Measurements from ENCODE around the gene FAM168A. TPM values are rescaled to one million over a fixed set of nuclear protein-coding genes. Genes with fewer than 3 reads are reported as not detected.

Gene FAM168A
- total RNA-seq, 1 experiment from 2014 or later, result 21.1 TPM

DNA sequence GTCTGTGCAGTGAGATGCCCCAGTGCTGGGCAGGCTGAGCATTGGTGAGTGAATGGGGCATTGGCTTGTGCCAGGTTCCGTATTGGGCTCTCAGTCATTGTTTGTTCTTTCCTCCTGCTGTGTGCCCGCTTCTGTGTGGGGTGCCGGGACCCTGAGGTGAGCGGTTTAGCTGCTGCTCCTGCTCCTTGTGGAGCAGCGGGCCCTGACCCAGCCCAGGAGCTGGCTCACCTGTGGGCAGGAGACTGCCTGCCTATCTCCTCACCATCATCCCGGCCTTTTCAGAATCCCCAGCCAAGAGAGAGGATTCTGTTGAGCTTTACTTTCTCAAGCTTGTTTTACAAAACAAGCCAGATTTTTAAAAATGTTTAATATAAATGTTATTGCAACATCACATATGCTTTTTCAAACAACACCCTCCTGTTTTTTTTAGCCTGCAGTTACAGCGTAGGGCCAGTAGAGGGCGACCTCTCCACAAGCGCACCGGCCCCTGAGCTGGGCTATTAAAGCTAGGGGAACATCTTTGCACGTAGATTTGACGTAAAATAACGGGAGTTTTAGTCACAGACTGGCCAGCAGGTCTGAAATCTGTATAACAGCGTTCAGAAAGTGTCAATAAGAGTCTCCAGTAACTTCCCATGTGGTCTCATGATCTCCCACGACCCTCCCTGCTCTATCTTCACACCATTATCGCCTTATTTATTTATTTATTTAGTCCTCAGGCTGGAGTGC lies 246.8 kb downstream of the FAM168A start:
- H3K9me3 Mint-ChIP-seq, result no peaks in the 10 kb centered on the region; a peak in 1 of 5 replicates
- Histone ChIP-seq H2BK5ac (ENCODE audit: insufficient read length, low read length) (no peak overlapping the region), H3K9ac (ENCODE audit: extremely low read depth, insufficient read length, low read length) (no peak overlapping the region), H3K4me1 (ENCODE audit: insufficient read depth, low read length) (no peaks in the 10 kb centered on the region), H4K91ac (ENCODE audit: insufficient read length, low read depth, low read length) (no peak overlapping the region), H3K27ac (ENCODE audit: insufficient read length, low read depth, low read length) (no peak overlapping the region), H3K23ac (ENCODE audit: insufficient read length, low read depth, low read length) (no peak overlapping the region), H3K27me3 (ENCODE audit: insufficient read depth, low read length) (no peaks in the 10 kb centered on the region), H3K4ac (ENCODE audit: low read depth, low read length) (no peak overlapping the region), H2BK12ac (ENCODE audit: insufficient read length, low read depth, low read length) (no peak overlapping the region), H3K4me2 (ENCODE audit: insufficient read depth, insufficient read length, low read length) (no peak overlapping the region), H3T11ph (ENCODE audit: low read length) (no peak overlapping the region), H3K23me2 (ENCODE audit: insufficient read length, low read depth, low read length, poor library complexity, severe bottlenecking) (no peaks in the 10 kb centered on the region), H2AFZ (ENCODE audit: low read length) (no peak overlapping the region), H2BK120ac (ENCODE audit: low read depth, low read length, poor library complexity, severe bottlenecking) (no peak overlapping the region), H3K18ac (ENCODE audit: insufficient read length, low read depth, low read length) (no peak overlapping the region), H2AK5ac (ENCODE audit: insufficient read length, low read length) (no peak overlapping the region), H3K79me2 (ENCODE audit: insufficient read depth, low read length) (no peaks in the 10 kb centered on the region), H2BK20ac (ENCODE audit: low read depth, low read length, poor library complexity, severe bottlenecking) (no peak overlapping the region), H4K8ac (replicated peaks; ENCODE audit: insufficient read length, low read depth, low read length) (no peak overlapping the region), H4K5ac (ENCODE audit: insufficient read length, low read depth, low read length) (no peak overlapping the region), H4K20me1 (ENCODE audit: control insufficient read depth, insufficient read depth, insufficient read length) (no peaks in the 10 kb centered on the region), H3K56ac (ENCODE audit: insufficient read length, low read depth, low read length) (no peak overlapping the region), H3K9me3 (ENCODE audit: control insufficient read depth, low read depth, low read length) (no peaks in the 10 kb centered on the region), H2BK15ac (ENCODE audit: low read depth, low read length) (no peak overlapping the region), H3K79me1 (ENCODE audit: insufficient read depth, low read depth, low read length, poor library complexity, severe bottlenecking) (no peaks in the 10 kb centered on the region), H3K14ac (ENCODE audit: insufficient read depth, low read length) (no peak overlapping the region)
- H3K27me3 Mint-ChIP-seq (ENCODE audit: low read depth), result peaks cover 4% of the 10 kb centered on the region
- H3K36me3 Mint-ChIP-seq (ENCODE audit: insufficient read depth in 1 of 3, low read depth in 3 of 3), result peaks cover 3 to 4% (median 3%) of the 10 kb centered on the region in 3 experiments; a peak in 4 of 7 replicates
- peak; percentile 99 for TF ChIP-seq CTCF (conservative IDR thresholded peaks at IDR 0.05)
- no peak overlapping the region for H3K27ac Mint-ChIP-seq
- DNase-seq, result peak; percentile 56
- H3K4me1 Mint-ChIP-seq, result peaks cover 9 to 10% of the 10 kb centered on the region in 2 experiments; a peak in 3 of 4 replicates
- H3K4me3 Mint-ChIP-seq, result no peak overlapping the region
- no CpG with 5 or more reads among the region's 16 CpGs for WGBS (ENCODE audit: extremely low coverage, insufficient read length, low lambda C conversion rate)

Other genes with a start within 250 kb of the FAM168A start
- 10.2 TPM in 2 replicates for gene RELT, start 221.7 kb downstream of the FAM168A start, total RNA-seq (2021)
- 34.0 and 37.1 TPM in 2 replicates for gene PLEKHB1, start 48.5 kb upstream of the FAM168A start, total RNA-seq (2021)
- gene RAB6A, start 163.0 kb upstream of the FAM168A start, total RNA-seq (2021), result 72.8 and 74.4 TPM in 2 replicates
- 35.7 and 36.4 TPM in 2 replicates for gene MRPL48, start 189.8 kb upstream of the FAM168A start, total RNA-seq (2021)